Spinal cord (tissue), 10 donors: ENCODE data around the gene STAP2. TPM values are rescaled to one million over a fixed set of nuclear protein-coding genes. Genes with fewer than 3 reads are reported as not detected.

Experiments
- DNase-seq, 6 donors: peaks; one replicate each; pipeline versions ENCODE4 v3.0.0 to v3.0.0-alpha.2; 2013 to 2015; ENCODE audit warnings: low spot score in 6 of 6, low read depth in 4 of 6
- H3K27ac ChIP-seq: one replicate; pipeline ENCODE4 v1.5.1; 2013; ENCODE audit warnings: low read depth, low read length, control low read depth
- H3K27me3 ChIP-seq: one replicate; pipeline ENCODE4 v1.6.1; 2013; ENCODE audit warnings: low read length; ENCODE audit not compliant: control insufficient read depth, insufficient read depth
- H3K36me3 ChIP-seq: one replicate; pipeline ENCODE4 v1.6.1; 2013; ENCODE audit warnings: low read length; ENCODE audit not compliant: control insufficient read depth, insufficient read depth
- H3K4me1 ChIP-seq: one replicate; pipeline ENCODE4 v1.6.1; 2013; ENCODE audit warnings: low read length; ENCODE audit not compliant: control insufficient read depth, insufficient read depth
- H3K4me3 ChIP-seq: one replicate; pipeline ENCODE4 v1.5.1; 2013; ENCODE audit warnings: low read depth, low read length, control low read depth
- H3K9me3 ChIP-seq: one replicate; pipeline ENCODE4 v1.6.1; 2013; ENCODE audit warnings: low read length; ENCODE audit not compliant: control insufficient read depth, insufficient read depth
- WGBS: methylation state at CpG from one replicate; pipeline ENCODE4 v1.1.5; 2013; ENCODE audit warnings: missing lambda C conversion rate; ENCODE audit not compliant: insufficient coverage; 5-methylcytosine and 5-hydroxymethylcytosine counted together
- polyA plus RNA-seq, 2 donors: library from polyadenylated mRNA; unstranded; fragments of 120-200 nt; gene quantifications; one replicate each; pipeline ENCODE4 v1.2.1, GENCODE V29; 2013; ENCODE audit not compliant: insufficient read length in 2 of 2
- total RNA-seq, 2 donors: library from RNA; depleted of rRNA in 1 of 2; stranded (reverse); fragments of 120-200 nt in 1 of 2; fragments of >200 nt in 1 of 2; gene quantifications; one replicate each; pipeline versions ENCODE4 v1.2.3 to v1.2.4, GENCODE V29; 2013 to 2014
- donor health status: healthy.

The STAP2 gene
- total and polyA plus RNA-seq, 4 donors: 3.2 to 21.9 (median 6.9) TPM

DNA sequence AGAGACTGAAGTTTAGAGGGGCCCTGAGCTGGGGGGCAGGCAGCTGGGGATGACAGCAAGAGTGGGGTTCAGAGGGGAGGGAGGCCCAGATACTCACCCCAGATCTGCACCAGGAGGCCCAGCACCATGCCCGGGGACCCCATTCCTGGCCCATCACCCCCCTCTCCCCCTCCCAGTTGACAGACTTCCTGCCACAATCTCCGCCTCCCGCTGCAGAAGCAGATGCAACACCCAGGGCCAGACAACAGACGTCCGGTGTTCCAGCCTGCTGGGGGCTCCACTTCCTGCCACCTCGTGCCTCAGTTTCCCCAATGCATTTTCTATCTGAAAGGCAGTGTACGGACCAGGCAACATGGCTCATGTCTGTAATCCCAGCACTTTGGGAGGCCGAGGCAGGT lies 36.4 kb downstream of the STAP2 start, which contains the start of gene TMIGD2:
Gene TMIGD2 (minus strand): TSS at position 147 of the 398 bp plus-strand sequence. CDS start 4 bp downstream, at position 143.
- Histone ChIP-seq H3K4me3 (no peak within 1 kb of the TSS), H3K27me3 (peaks cover 2% of the 10 kb centered on the region), H3K9me3 (no peaks in the 10 kb centered on the region), H3K4me1 (peaks cover 15% of the 10 kb centered on the region), H3K27ac (no peak within 1 kb of the TSS), H3K36me3 (peaks cover 19% of the 10 kb centered on the region)
- WGBS: 71% methylated on average over 6 of the region's 8 CpGs
- no peak for DNase-seq

DNA sequence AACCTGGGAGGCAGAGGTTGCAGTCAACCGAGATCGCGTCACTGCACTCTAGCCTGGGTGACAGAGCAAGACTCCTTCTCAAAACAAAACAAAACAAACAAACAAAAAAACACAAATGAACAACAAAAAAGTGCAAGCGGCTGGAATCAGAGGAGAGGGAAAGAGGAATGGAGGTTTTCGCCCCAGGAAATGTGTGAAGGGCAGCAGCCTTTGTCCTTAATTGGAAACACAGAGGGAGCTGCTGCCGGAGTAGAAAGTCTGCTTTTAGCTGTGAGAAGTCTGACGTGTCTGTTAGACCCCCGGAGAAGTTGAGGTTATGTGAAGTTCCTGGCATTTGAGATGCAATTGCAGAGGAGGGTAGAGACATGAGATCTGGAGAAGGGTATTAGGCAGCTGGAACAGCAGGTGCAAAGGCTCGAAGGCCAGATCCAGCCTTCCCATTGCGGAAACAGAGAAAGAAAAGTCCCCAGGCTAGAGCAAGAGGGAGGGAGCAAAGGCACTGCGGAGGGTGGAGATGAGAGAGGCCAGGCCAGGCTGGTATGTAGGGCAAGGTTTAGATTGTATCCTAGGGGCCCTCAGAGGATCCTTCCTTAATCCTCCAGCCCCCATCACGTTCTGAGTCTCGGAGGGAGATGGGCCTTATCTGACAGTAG lies 36.9 kb downstream of the STAP2 start:
- Histone ChIP-seq H3K27ac (no peak overlapping the region), H3K36me3 (peaks cover 14% of the 10 kb centered on the region), H3K4me3 (no peak overlapping the region), H3K4me1 (peaks cover 21% of the 10 kb centered on the region), H3K9me3 (no peaks in the 10 kb centered on the region), H3K27me3 (peaks cover 2% of the 10 kb centered on the region)
- 41% methylated on average over 6 of the region's 13 CpGs for WGBS
- no peak for DNase-seq

DNA sequence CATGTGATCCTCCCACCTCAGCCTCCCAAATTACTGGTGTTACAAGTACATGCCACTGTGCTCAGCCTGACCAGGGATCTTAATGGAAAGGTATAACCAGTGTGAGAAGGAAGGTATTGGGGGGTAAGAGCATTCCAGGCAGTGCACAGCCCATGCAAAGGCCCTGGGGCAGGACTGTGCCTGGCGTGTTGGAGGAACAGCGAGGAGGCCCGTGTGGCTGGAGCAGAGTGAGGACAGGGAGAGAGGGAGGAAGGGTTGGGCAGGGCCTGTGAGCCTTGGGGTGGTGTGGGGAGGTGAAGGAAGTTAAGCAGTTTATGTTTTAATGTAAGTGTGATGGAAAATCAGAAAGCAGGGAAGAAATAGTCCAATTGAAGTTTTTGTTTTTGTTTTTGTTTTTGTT lies 38.0 kb downstream of the STAP2 start:
- Histone ChIP-seq H3K27me3 (peaks cover 2% of the 10 kb centered on the region), H3K36me3 (peaks cover 3% of the 10 kb centered on the region), H3K9me3 (no peaks in the 10 kb centered on the region), H3K27ac (no peak overlapping the region), H3K4me1 (peaks cover 28% of the 10 kb centered on the region), H3K4me3 (no peak overlapping the region)
- no peak for DNase-seq
- 100% methylated on average over 3 of the region's 3 CpGs for WGBS

DNA sequence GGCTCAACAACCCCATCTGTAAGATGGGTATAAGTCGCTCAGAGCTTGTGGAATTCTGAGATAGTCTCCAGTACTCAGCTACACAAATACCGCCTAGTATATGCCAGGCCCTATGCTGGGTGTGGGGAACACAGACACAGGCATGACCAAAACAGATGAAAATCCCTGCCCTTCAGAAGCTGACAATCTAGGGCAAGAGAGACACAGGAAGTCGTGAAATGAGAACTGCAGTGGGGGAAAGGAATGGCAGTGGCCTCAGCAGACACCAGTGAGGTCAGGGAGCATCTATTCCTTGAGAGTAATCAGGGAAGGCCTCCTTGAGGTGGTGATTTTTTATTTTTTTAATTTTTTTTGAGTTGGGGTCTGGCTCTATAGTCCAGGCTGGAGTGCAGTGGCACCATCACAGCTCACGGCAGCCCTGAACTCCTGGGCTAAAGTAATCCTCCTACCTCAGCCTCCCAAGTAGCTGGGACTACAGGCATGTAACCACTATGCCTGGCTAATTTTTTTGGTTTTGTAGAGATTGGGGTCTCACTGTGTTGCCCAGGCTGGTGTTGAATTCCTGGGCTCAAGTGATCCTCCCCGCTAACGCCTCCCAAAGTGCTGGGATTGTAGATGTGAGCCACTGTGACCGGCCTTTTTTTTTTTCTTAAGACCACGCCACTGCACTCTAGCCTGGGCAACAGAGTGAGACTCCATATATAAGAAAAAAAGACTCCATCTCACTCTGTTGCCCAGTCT lies 39.6 kb downstream of the STAP2 start:
- Histone ChIP-seq H3K27me3 (peaks cover 2% of the 10 kb centered on the region), H3K9me3 (no peaks in the 10 kb centered on the region), H3K36me3 (no peaks in the 10 kb centered on the region), H3K4me3 (no peak overlapping the region), H3K27ac (no peak overlapping the region), H3K4me1 (peaks cover 17% of the 10 kb centered on the region)
- DNase-seq: no peak
- WGBS: 76% methylated on average over 2 of the region's 8 CpGs

- Histone ChIP-seq H3K9me3 (no peaks in the 10 kb centered on the region), H3K36me3 (no peaks in the 10 kb centered on the region), H3K4me1 (peaks cover 14% of the 10 kb centered on the region), H3K27ac (no peak overlapping the region), H3K27me3 (peaks cover 2% of the 10 kb centered on the region), H3K4me3 (no peak overlapping the region)
- no peak for DNase-seq
- WGBS: 51% methylated on average over 19 of the region's 27 CpGs
Measured at GRCh38 chr19:4297901-4298809, 40.5 kb downstream of the STAP2 start.

- no peak overlapping the region for H3K27ac ChIP-seq
- peaks cover 2% of the 10 kb centered on the region for H3K27me3 ChIP-seq
- peaks cover 3% of the 10 kb centered on the region for H3K36me3 ChIP-seq
- H3K9me3 ChIP-seq: no peaks in the 10 kb centered on the region
- DNase-seq: peak in 3 of 6 donors; percentile 51 to 87 (median 78)
- no peak overlapping the region for H3K4me3 ChIP-seq
- WGBS: 77% methylated on average over 5 of the region's 14 CpGs
- H3K4me1 ChIP-seq: peaks cover 18% of the 10 kb centered on the region
Measured at GRCh38 chr19:4295972-4296771, 42.5 kb downstream of the STAP2 start.

- 47% methylated on average over 5 of the region's 10 CpGs for WGBS
- Histone ChIP-seq H3K27ac (no peak overlapping the region), H3K27me3 (peaks cover 2% of the 10 kb centered on the region)
Measured at GRCh38 chr19:4294389-4294788, 44.2 kb downstream of the STAP2 start.

DNA sequence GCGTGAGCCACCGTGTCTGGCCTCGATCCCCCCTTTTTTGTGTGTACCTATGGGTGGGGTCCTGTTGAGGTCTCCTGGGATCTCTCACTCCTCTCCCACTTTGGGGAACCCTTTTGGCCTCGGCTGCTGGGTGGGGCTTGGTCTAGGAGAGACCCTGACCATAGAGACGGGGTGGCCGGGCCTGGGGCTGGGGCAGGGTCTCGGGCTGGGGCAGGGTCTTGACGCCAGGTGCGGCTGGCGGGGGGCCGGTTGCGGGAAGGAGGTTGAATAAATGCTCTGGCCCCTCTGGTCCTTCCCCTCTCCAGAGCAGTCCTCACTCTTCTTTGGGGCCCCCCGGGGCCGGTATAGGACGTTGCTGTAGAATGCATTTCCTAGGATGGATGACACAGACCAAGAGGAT lies 46.1 kb downstream of the STAP2 start:
- H3K36me3 ChIP-seq: peaks cover 9% of the 10 kb centered on the region
- H3K4me1 ChIP-seq: peaks cover 18% of the 10 kb centered on the region
- H3K27me3 ChIP-seq: no peaks in the 10 kb centered on the region
- WGBS: 78% methylated on average over 13 of the region's 15 CpGs
- H3K4me3 ChIP-seq: no peak overlapping the region
- H3K9me3 ChIP-seq: no peaks in the 10 kb centered on the region
- no peak overlapping the region for H3K27ac ChIP-seq
- DNase-seq: no peak

More at GRCh38 chr19:4294389-4294788, 44.2 kb downstream of the STAP2 start:
- DNase-seq: no peak
- Histone ChIP-seq H3K36me3 (peaks cover 9% of the 10 kb centered on the region), H3K4me3 (no peak overlapping the region), H3K9me3 (no peaks in the 10 kb centered on the region), H3K4me1 (peaks cover 18% of the 10 kb centered on the region)
